Trophoblast cell (in vitro differentiated cells and primary cell): ENCODE data around the gene MPZL3.

Source experiments
- DNase-seq, 2 donors: peaks; one replicate each; pipeline ENCODE4 v3.0.0-alpha.2; 2016
- H2AFZ ChIP-seq: 2 replicates; pipeline ENCODE4 v1.6.1; 2013; ENCODE audit warnings: low read length, moderate library complexity, mild to moderate bottlenecking; ENCODE audit not compliant: insufficient read depth, poor library complexity
- H2AK5ac ChIP-seq: 2 replicates; pipeline ENCODE4 v1.6.1; 2013; ENCODE audit warnings: mild to moderate bottlenecking, low read length
- H2BK120ac ChIP-seq: 2 replicates; pipeline ENCODE4 v1.6.1; 2013; ENCODE audit warnings: low read length, mild to moderate bottlenecking, moderate library complexity; ENCODE audit not compliant: insufficient read depth, poor library complexity
- H2BK12ac ChIP-seq: 2 replicates; pipeline ENCODE4 v1.6.1; 2013; ENCODE audit warnings: mild to moderate bottlenecking, low read length, moderate library complexity
- H2BK5ac ChIP-seq: 2 replicates; pipeline ENCODE4 v1.6.1; 2013; ENCODE audit warnings: low read length, low read depth, moderate library complexity, mild to moderate bottlenecking; ENCODE audit not compliant: poor library complexity
- H3K14ac ChIP-seq: 2 replicates; pipeline ENCODE4 v1.6.1; 2013; ENCODE audit warnings: mild to moderate bottlenecking, low read length
- H3K18ac ChIP-seq: 2 replicates; pipeline ENCODE4 v1.6.1; 2013; ENCODE audit warnings: mild to moderate bottlenecking, low read length
- H3K23ac ChIP-seq: 2 replicates; pipeline ENCODE4 v1.6.1; 2013; ENCODE audit warnings: low read length
- H3K27ac ChIP-seq: 2 replicates; pipeline ENCODE4 v1.5.1; 2013; ENCODE audit warnings: low read depth, mild to moderate bottlenecking, inconsistent platforms, low read length, moderate library complexity
- H3K27me3 ChIP-seq: 2 replicates; pipeline ENCODE4 v1.6.1; 2013; ENCODE audit warnings: inconsistent platforms, mild to moderate bottlenecking, low read length, moderate library complexity; ENCODE audit not compliant: insufficient read depth
- H3K36me3 ChIP-seq, 2 experiments: 1 replicate in 1 of 2; 2 replicates in 1 of 2; pipeline ENCODE4 v1.6.1; 2013; ENCODE audit warnings: low read length in 2 of 2, mild to moderate bottlenecking in 2 of 2, moderate library complexity in 1 of 2; ENCODE audit not compliant: insufficient read depth in 2 of 2, control insufficient read depth in 1 of 2
- H3K4ac ChIP-seq: 2 replicates; pipeline ENCODE4 v1.6.1; 2013; ENCODE audit warnings: low read depth, mild to moderate bottlenecking, low read length, moderate library complexity
- H3K4me1 ChIP-seq, 2 experiments: 1 replicate in 1 of 2; 2 replicates in 1 of 2; pipeline ENCODE4 v1.6.1; 2013; ENCODE audit warnings: low read length in 2 of 2, mild to moderate bottlenecking in 2 of 2, moderate library complexity in 1 of 2; ENCODE audit not compliant: insufficient read depth in 2 of 2, control insufficient read depth in 1 of 2
- H3K4me2 ChIP-seq: 2 replicates; pipeline ENCODE4 v1.6.1; 2013; ENCODE audit warnings: inconsistent platforms, mild to moderate bottlenecking, low read length, moderate library complexity
- H3K4me3 ChIP-seq: 2 replicates; pipeline ENCODE4 v1.5.1; 2013; ENCODE audit warnings: mild to moderate bottlenecking, low read depth, low read length, inconsistent platforms
- H3K79me1 ChIP-seq: one replicate; pipeline ENCODE4 v1.6.1; 2013; ENCODE audit warnings: low read length
- H3K79me2 ChIP-seq: 2 replicates; pipeline ENCODE4 v1.6.1; 2013; ENCODE audit warnings: low read length, mild to moderate bottlenecking; ENCODE audit not compliant: control insufficient read depth, insufficient read depth, poor library complexity
- H3K9ac ChIP-seq: 2 replicates; pipeline ENCODE4 v1.6.1; 2013; ENCODE audit warnings: mild to moderate bottlenecking, low read length
- H3K9me3 ChIP-seq: 2 replicates; pipeline ENCODE4 v1.6.1; 2013; ENCODE audit warnings: low read depth, mild to moderate bottlenecking, control low read depth, inconsistent platforms, low read length; ENCODE audit not compliant: insufficient read depth
- H4K12ac ChIP-seq: 2 replicates; pipeline ENCODE4 v1.6.1; 2013; ENCODE audit warnings: low read depth, mild to moderate bottlenecking, low read length, moderate library complexity
- H4K8ac ChIP-seq: 2 replicates; pipeline ENCODE4 v1.6.1; 2013; ENCODE audit warnings: low read depth, mild to moderate bottlenecking, low read length, moderate library complexity
- H4K91ac ChIP-seq: one replicate; pipeline ENCODE4 v1.6.1; 2013; ENCODE audit warnings: low read depth, mild to moderate bottlenecking, low read length, moderate library complexity
- WGBS: extraction: QIAGEN DNeasy Blood & Tissue Kit; methylation state at CpG from one replicate; pipeline ENCODE4 v1.1.7; 2013; ENCODE audit warnings: missing lambda C conversion rate; ENCODE audit not compliant: insufficient read length, insufficient coverage; ENCODE audit errors: extremely low coverage; 5-methylcytosine and 5-hydroxymethylcytosine counted together

The MPZL3 gene

DNA sequence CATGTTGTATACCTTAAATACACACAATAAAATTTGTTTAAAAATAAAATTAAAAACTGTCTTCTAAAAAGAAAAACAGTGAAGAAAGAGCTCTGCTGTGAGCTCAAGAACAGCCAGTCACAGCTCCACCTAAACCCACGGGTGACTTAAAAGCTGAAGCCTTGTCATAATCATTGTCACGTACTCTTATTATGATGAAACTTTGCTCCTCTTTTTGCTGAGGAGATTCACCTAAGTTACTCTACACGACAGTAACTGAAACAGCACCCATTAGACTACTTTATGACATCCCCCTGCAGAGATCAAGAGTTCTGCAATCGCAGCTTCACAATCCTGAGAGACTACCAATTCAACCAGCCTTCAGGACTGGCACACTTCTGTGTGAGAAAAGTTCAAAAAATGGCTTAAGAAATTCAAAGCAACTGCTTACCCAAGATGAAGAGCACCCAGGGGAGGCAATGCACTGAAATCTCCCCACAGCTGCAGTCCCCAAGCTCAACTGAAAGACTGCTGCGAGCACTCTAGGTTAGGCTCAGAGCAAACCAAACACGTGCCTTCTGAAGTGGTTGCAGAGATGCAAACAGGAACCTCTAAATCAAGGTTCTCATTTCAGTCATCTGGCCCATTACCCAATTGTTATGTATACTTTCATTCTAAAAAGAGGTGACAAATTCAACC is 27.5 kb downstream of the MPZL3 start, which contains the start of gene JAML:
TSS of gene JAML (minus strand) at position 501 of the 678 bp plus-strand sequence. CDS start 10,145 bp downstream, outside the sequence.
- Histone ChIP-seq H3K9me3 (no peaks in the 10 kb centered on the region), H3K4me2 (no peak within 1 kb of the TSS), H2BK5ac (no peak within 1 kb of the TSS), H3K79me1 (no peaks in the 10 kb centered on the region), H3K27ac (no peak within 1 kb of the TSS), H4K8ac (no peak within 1 kb of the TSS), H2AFZ (no peak within 1 kb of the TSS), H3K18ac (no peak within 1 kb of the TSS), H2BK12ac (no peak within 1 kb of the TSS), H3K4ac (no peak within 1 kb of the TSS), H3K9ac (no peak within 1 kb of the TSS), H3K27me3 (no peaks in the 10 kb centered on the region), H2BK120ac (no peak within 1 kb of the TSS), H4K91ac (no peak within 1 kb of the TSS), H3K36me3 (no peaks in the 10 kb centered on the region), H3K4me3 (no peak within 1 kb of the TSS), H3K4me1 (no peaks in the 10 kb centered on the region), H2AK5ac (no peak within 1 kb of the TSS), H3K79me2 (no peaks in the 10 kb centered on the region), H4K12ac (no peak within 1 kb of the TSS), H3K23ac (no peak within 1 kb of the TSS), H3K14ac (no peak within 1 kb of the TSS)
- DNase-seq, result no peak
- no CpG with 5 or more reads among the region's 6 CpGs for WGBS

GRCh38 chr11:118223992-118224391 is 28.2 kb downstream of the MPZL3 start:
- H3K4ac ChIP-seq, result no peak overlapping the region
- DNase-seq, result no peak
- H4K8ac ChIP-seq, result no peak overlapping the region
- no peak overlapping the region for H3K14ac ChIP-seq
- no peak overlapping the region for H3K27ac ChIP-seq
- no CpG with 5 or more reads among the region's 6 CpGs for WGBS
- H3K9me3 ChIP-seq, result no peaks in the 10 kb centered on the region
- H3K9ac ChIP-seq, result no peak overlapping the region
- no peaks in the 10 kb centered on the region for H3K79me1 ChIP-seq
- no peak overlapping the region for H2BK5ac ChIP-seq
- no peaks in the 10 kb centered on the region for H3K4me1 ChIP-seq
- H4K91ac ChIP-seq, result no peak overlapping the region
- H3K4me3 ChIP-seq, result no peak overlapping the region
- H2AFZ ChIP-seq, result no peak overlapping the region
- no peak overlapping the region for H2AK5ac ChIP-seq
- H4K12ac ChIP-seq, result no peak overlapping the region
- no peak overlapping the region for H3K4me2 ChIP-seq
- no peaks in the 10 kb centered on the region for H3K79me2 ChIP-seq
- H3K18ac ChIP-seq, result no peak overlapping the region
- H3K27me3 ChIP-seq, result no peaks in the 10 kb centered on the region
- no peak overlapping the region for H3K23ac ChIP-seq
- H3K36me3 ChIP-seq, result no peaks in the 10 kb centered on the region
- H2BK120ac ChIP-seq, result no peak overlapping the region
- no peak overlapping the region for H2BK12ac ChIP-seq

DNA sequence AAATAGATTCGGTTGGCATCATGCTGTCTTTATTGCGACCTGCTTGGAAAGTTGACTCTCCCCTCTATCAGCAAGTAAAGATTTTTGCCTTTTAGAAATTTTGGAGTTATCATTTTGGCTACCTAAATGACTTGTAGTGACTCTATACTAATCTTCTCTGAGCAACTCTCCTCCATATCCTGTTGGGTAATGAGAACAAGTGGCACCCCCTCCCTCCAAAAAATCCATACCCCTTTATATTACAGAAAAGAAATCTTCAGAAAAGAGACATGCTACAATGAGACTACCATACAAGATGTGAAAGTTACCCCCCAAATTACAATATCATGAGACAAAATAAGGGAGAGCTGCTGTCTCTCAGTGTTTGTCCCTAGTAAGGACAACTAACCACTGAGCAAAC is 28.6 kb downstream of the MPZL3 start:
- H2AK5ac ChIP-seq, result no peak overlapping the region
- H2AFZ ChIP-seq, result no peak overlapping the region
- no peak overlapping the region for H4K91ac ChIP-seq
- H3K4me2 ChIP-seq, result no peak overlapping the region
- no peak overlapping the region for H4K12ac ChIP-seq
- no peak overlapping the region for H3K27ac ChIP-seq
- H2BK5ac ChIP-seq, result no peak overlapping the region
- no peak overlapping the region for H3K4me3 ChIP-seq
- H3K4me1 ChIP-seq, result no peaks in the 10 kb centered on the region
- no peaks in the 10 kb centered on the region for H3K79me1 ChIP-seq
- no peak overlapping the region for H3K18ac ChIP-seq
- no peaks in the 10 kb centered on the region for H3K27me3 ChIP-seq
- H2BK12ac ChIP-seq, result no peak overlapping the region
- H3K36me3 ChIP-seq, result no peaks in the 10 kb centered on the region
- no peak overlapping the region for H2BK120ac ChIP-seq
- H3K9me3 ChIP-seq, result no peaks in the 10 kb centered on the region
- H3K14ac ChIP-seq, result no peak overlapping the region
- H3K79me2 ChIP-seq, result no peaks in the 10 kb centered on the region
- H3K9ac ChIP-seq, result no peak overlapping the region
- H4K8ac ChIP-seq, result no peak overlapping the region
- WGBS, result no CpG with 5 or more reads among the region's 2 CpGs
- H3K4ac ChIP-seq, result no peak overlapping the region
- H3K23ac ChIP-seq, result no peak overlapping the region
- no peak for DNase-seq

DNA sequence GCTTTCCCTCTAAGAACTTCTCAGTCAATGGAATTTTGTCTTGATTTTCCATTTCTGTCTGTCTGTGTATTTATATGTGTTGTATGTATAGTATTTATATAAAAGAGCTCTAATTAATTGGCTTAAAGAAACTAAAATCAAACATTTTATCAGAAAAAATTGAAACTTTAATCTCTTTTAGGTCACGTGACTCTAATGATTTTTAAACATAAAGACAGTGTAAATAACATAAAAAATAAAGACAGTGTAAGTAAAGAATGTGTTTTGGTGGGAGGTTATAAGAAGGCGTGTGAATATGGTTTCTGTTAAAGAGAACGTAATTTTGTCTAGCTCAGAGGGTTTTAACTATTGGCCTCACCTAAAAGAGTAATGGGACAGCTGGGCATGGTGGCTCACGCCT is 29.7 kb downstream of the MPZL3 start:
- Histone ChIP-seq H4K8ac (no peak overlapping the region), H3K9me3 (no peaks in the 10 kb centered on the region), H4K91ac (no peak overlapping the region), H3K23ac (no peak overlapping the region), H2AK5ac (no peak overlapping the region), H3K36me3 (no peaks in the 10 kb centered on the region), H4K12ac (no peak overlapping the region), H2BK12ac (no peak overlapping the region), H3K18ac (no peak overlapping the region), H2BK120ac (no peak overlapping the region), H3K79me1 (no peaks in the 10 kb centered on the region), H2AFZ (no peak overlapping the region), H3K4me2 (no peak overlapping the region), H3K4me3 (no peak overlapping the region), H3K79me2 (no peaks in the 10 kb centered on the region), H3K14ac (no peak overlapping the region), H3K4me1 (no peaks in the 10 kb centered on the region), H2BK5ac (no peak overlapping the region), H3K27ac (no peak overlapping the region), H3K27me3 (no peaks in the 10 kb centered on the region), H3K4ac (no peak overlapping the region), H3K9ac (no peak overlapping the region)
- 97% methylated on average over 2 of the region's 4 CpGs for WGBS
- no peak for DNase-seq
